Cardiac muscle cell (in vitro differentiated cells and primary cell): ENCODE results near the gene GNAZ. TPM values are rescaled to one million over a fixed set of nuclear protein-coding genes. Genes with fewer than 3 reads are reported as not detected.

Source experiments
- DNase-seq, 2 donors: peaks; one replicate each; pipeline versions ENCODE4 v3.0.0 to v3.0.0-alpha.2; 2010 to 2017; ENCODE audit warnings: low read depth in 1 of 2, low spot score in 1 of 2
- H3K27ac ChIP-seq: fragments of 200-600 bp; sonication (generic); 2 replicates; pipeline ENCODE4 v1.5.1; 2016
- H3K27me3 ChIP-seq: fragments of 200-600 bp; sonication (generic); 2 replicates; pipeline ENCODE4 v1.6.0; 2016; ENCODE audit warnings: control low read depth
- H3K36me3 ChIP-seq: fragments of 200-600 bp; sonication (generic); 2 replicates; pipeline ENCODE4 v1.5.1; 2016; ENCODE audit warnings: control low read depth
- H3K4me1 ChIP-seq: fragments of 200-600 bp; sonication (generic); 2 replicates; pipeline ENCODE4 v1.8.1; 2017; ENCODE audit warnings: low read depth, mild to moderate bottlenecking, mixed run types
- H3K4me3 ChIP-seq: fragments of 200-600 bp; sonication (generic); 2 replicates; pipeline ENCODE4 v1.5.1; 2016; ENCODE audit warnings: mild to moderate bottlenecking
- H3K9me3 ChIP-seq: fragments of 200-600 bp; sonication (generic); 2 replicates; pipeline ENCODE4 v1.5.1; 2017; ENCODE audit warnings: low read depth, mild to moderate bottlenecking, control low read depth
- CTCF ChIP-seq: IDR thresholded peaks from 2 replicates; pipeline ENCODE4 v1.5.1; 2012; ENCODE audit warnings: low read depth, mild to moderate bottlenecking, low read length
- polyA plus RNA-seq: library from polyadenylated mRNA; unstranded; fragments of >200 nt; fragmentation: Nextera tagmentation; extraction: Ambion mirVana; gene quantifications from 2 replicates; pipeline ENCODE4 v1.2.1, GENCODE V29; 2016
- total RNA-seq: library from RNA; depleted of rRNA; stranded (reverse); fragments of >200 nt; gene quantifications from 2 replicates; pipeline ENCODE4 v1.2.3, GENCODE V29; 2016

GNAZ gene
- total and polyA plus RNA-seq, 2 experiments from 2014 or later, result 1.8 to 3.7 TPM

DNA sequence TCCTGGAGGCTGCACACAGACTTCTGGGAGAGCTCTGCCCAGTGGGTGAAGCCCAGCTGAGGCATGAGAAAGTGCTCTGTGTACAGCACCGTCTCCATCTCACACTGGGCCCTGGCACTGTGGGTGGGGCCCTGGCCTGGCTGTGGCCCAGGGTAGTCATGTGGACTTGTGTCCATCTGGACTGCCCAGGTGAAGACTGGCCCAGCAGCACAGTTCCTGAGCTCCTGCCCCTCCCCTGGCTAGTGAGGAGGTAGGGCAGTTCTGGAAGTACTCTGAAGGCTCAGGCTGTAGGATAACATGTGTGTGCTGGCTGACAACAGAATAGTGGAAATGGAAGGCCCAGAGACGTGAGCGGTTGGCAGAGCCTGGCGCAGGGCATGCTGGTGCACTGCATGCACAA is 36.0 kb downstream of the GNAZ start:
- H3K36me3 ChIP-seq, result no peaks in the 10 kb centered on the region
- H3K9me3 ChIP-seq, result no peaks in the 10 kb centered on the region
- H3K4me3 ChIP-seq, result no peak overlapping the region
- no peaks in the 10 kb centered on the region for H3K27me3 ChIP-seq
- no peaks in the 10 kb centered on the region for H3K4me1 ChIP-seq
- TF ChIP-seq CTCF, result no peak
- no peak for DNase-seq
- no peak overlapping the region for H3K27ac ChIP-seq

DNA sequence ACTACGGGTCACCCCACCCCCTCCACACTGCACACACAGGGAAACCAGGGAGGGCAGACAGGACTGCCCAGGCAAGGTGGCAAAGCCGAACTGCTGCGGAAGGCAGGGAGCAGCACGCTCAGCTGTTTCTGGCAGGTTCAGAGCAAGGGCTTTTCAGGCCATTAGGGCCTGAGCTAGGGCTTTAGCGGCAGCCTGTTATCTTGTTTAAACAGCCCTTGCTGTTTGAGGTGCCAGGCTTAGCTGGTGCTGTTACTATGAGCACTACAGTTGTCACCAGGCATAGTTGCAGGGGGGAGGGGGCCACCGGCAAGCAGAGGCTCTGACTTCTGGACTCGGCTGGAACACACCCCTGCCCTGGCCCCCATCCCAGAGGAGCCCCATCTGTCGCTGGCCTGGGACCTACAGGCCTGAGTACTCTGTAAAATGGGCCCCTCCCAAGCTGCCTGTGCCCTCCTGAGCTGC is 36.6 kb downstream of the GNAZ start:
- no peak for DNase-seq
- Histone ChIP-seq H3K4me3 (no peak overlapping the region), H3K4me1 (no peaks in the 10 kb centered on the region), H3K27ac (no peak overlapping the region), H3K36me3 (no peaks in the 10 kb centered on the region), H3K27me3 (no peaks in the 10 kb centered on the region), H3K9me3 (no peaks in the 10 kb centered on the region)
- no peak for TF ChIP-seq CTCF

- TF ChIP-seq CTCF, result no peak
- Histone ChIP-seq H3K4me3 (no peak overlapping the region), H3K4me1 (no peaks in the 10 kb centered on the region), H3K27me3 (no peaks in the 10 kb centered on the region), H3K9me3 (no peaks in the 10 kb centered on the region), H3K36me3 (no peaks in the 10 kb centered on the region), H3K27ac (no peak overlapping the region)
- no peak for DNase-seq
Measured at GRCh38 chr22:23107487-23108248, 37.3 kb downstream of the GNAZ start.

DNA sequence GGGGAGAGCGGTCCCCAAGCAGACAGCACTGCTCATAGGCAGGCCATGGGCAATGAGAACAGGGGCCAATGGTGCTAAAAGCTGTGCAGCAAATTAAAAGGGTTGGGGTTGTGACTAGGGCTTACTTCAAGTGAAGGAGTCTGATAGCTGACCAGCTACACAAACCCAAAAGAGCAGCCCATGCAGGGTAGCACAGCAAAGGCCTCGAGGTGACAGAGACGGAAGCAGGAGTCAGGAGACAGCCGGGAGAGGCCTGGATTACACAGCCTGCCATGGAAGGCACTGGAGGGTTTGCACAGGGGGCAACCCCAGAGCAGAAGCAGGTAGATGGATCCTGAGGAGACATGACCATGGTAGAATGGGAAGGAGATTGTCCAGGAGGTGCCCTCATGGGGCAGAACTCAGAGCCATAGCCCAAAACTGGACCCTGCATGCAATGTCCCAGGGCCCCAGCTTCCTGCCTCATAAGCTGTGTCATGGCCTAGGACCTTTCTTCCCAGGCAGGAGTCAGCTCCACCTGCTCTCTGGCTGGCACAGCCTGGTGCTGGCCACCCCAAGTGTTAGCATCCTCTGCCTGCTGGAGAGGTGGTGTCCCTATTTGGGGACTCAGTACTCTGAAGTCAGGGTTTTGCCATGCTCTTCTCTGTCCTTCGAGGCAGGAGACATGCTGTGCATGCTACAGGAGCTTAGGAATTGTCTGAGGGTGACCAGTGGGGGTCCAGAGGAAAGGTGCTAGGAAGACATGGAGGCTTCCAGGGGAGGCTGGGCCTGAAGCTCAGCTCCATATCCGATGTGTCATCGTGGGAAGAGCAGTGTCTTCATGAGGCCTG is 38.1 kb downstream of the GNAZ start:
- H3K36me3 ChIP-seq, result no peaks in the 10 kb centered on the region
- no peaks in the 10 kb centered on the region for H3K4me1 ChIP-seq
- no peak for TF ChIP-seq CTCF
- H3K4me3 ChIP-seq, result no peak overlapping the region
- H3K27ac ChIP-seq, result no peak overlapping the region
- DNase-seq, result no peak
- no peaks in the 10 kb centered on the region for H3K9me3 ChIP-seq
- H3K27me3 ChIP-seq, result no peaks in the 10 kb centered on the region

- Histone ChIP-seq H3K4me1 (no peaks in the 10 kb centered on the region), H3K36me3 (no peaks in the 10 kb centered on the region), H3K4me3 (no peak overlapping the region), H3K27ac (no peak overlapping the region), H3K9me3 (no peaks in the 10 kb centered on the region), H3K27me3 (no peaks in the 10 kb centered on the region)
- no peak for DNase-seq
- no peak for TF ChIP-seq CTCF
Measured at GRCh38 chr22:23109079-23109347, 38.7 kb downstream of the GNAZ start.
